Measurements from ENCODE around the gene TDRD9.

The TDRD9 gene

DNA sequence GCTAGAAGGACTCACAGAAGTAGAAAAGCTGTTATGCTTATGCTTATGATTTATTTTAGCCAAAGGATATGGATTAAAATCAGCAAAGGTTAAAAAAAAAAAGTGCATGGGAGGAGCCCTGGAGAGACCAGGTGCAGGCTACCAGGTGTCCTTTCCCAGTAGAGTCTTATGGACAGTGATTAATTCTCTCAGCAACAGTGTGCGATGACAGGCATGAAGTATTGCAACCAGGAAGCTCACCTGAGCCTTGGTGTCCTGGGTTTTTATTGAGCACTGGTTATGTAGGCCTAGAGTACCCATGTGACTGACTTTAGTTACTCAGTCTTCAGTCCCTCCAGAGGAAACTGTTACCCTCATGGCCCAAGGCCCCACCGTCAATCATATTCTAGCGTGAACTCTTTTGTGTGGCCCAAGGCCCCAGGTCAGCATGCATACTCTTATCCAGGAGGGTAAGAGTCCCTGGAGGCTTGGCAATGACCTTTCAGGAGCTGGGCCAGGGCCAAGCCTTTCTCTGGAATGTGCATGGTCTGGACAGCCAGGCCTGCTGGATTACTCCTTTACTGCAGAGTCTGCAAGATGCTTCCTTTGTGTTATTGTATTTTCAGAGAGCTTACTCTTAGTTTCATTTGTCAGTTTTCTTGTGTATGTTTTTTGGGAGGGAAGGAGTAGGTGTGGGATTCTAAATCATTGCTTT, 83.7 kb downstream of the TDRD9 start:
- Histone ChIP-seq H3K9ac (ENCODE audit: low read length in 2 of 2) (no peak overlapping the region), H3K9me3 (ENCODE audit: control insufficient read depth in 2 of 2, low read length in 2 of 2) (no peaks in the 10 kb centered on the region), H3K27ac (ENCODE audit: low read length) (no peak overlapping the region), H3K4me3 (ENCODE audit: low read length in 2 of 2) (no peak overlapping the region), H3K36me3 (ENCODE audit: control insufficient read depth in 2 of 2, insufficient read depth in 2 of 2, low read length in 2 of 2) (no peaks in the 10 kb centered on the region), H3K27me3 (ENCODE audit: control insufficient read depth in 1 of 2, insufficient read depth in 2 of 2, low read length in 2 of 2) (no peaks in the 10 kb centered on the region), H3K4me1 (ENCODE audit: control insufficient read depth, insufficient read depth, low read length) (no peaks in the 10 kb centered on the region)

DNA sequence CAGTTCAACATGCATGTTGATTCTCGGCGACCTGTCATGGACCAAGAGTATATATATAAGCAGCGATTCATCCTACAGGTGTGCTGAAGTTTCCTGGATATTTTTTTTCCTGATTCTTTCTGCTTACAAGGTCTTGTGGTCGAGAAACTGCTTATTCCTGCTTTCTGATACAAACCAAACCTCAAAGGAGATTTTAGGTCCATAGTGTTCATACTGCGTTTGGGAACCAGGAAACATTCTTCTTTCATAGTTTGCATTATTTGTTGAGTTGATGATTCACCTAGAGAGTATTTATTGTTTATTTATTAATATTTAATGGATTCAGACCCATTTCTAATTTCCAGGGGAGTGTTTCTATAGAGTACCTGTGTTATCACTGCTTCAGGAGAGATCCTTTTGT, 86.5 kb downstream of the TDRD9 start:
- H3K4me3 ChIP-seq (ENCODE audit: low read length in 2 of 2): no peak overlapping the region
- H3K36me3 ChIP-seq (ENCODE audit: control insufficient read depth in 2 of 2, insufficient read depth in 2 of 2, low read length in 2 of 2): no peaks in the 10 kb centered on the region
- H3K27ac ChIP-seq (ENCODE audit: low read length): no peak overlapping the region
- H3K9ac ChIP-seq (ENCODE audit: low read length in 2 of 2): no peak overlapping the region
- H3K27me3 ChIP-seq (ENCODE audit: control insufficient read depth in 1 of 2, insufficient read depth in 2 of 2, low read length in 2 of 2): peaks cover 0 to 4% of the 10 kb centered on the region in 2 donors
- H3K9me3 ChIP-seq (ENCODE audit: control insufficient read depth in 2 of 2, low read length in 2 of 2): no peaks in the 10 kb centered on the region
- H3K4me1 ChIP-seq (ENCODE audit: control insufficient read depth, insufficient read depth, low read length): no peaks in the 10 kb centered on the region

DNA sequence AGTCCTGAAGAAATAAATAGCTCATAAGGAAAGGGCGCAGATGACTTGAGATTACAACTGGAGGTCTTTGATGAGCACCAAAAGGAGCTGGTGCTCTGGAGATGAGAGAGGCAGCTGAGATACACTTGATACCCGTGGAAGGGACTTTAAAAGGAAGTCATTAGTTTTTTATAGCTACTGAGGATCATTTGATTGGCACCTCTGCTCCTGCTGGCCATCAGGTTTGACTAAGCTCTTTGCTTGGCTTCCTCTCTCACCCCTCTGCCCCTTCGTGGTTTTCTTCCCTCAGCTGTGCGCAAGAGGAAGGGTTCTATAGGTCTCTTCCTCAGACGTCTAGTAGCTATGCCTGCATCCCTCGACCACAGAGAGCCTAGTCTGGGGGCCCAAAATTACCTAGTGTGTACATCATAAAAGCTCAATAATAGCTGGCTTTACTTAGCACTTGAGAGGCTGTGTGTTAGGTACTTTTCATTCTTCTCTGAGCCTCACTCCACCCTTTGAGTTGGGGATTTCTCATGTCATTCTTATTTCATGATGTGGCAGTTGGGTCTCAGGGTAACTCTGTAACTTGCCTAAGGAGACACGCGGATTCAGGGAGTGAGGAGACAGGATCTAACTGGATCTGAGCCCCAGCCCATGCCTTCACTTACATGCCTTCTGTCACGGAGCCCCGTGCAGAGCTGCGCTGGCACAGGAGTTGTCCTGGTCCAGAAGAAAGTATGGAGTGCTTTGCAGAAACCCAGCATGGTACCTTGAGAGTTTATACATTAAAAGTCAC, 88.8 kb downstream of the TDRD9 start:
- Histone ChIP-seq H3K27me3 (ENCODE audit: control insufficient read depth in 1 of 2, insufficient read depth in 2 of 2, low read length in 2 of 2) (peaks cover 0 to 9% of the 10 kb centered on the region in 2 donors), H3K9ac (ENCODE audit: low read length in 2 of 2) (no peak overlapping the region), H3K27ac (ENCODE audit: low read length) (no peak overlapping the region), H3K9me3 (ENCODE audit: control insufficient read depth in 2 of 2, low read length in 2 of 2) (no peaks in the 10 kb centered on the region), H3K4me3 (ENCODE audit: low read length in 2 of 2) (no peak overlapping the region), H3K36me3 (ENCODE audit: control insufficient read depth in 2 of 2, insufficient read depth in 2 of 2, low read length in 2 of 2) (no peaks in the 10 kb centered on the region), H3K4me1 (ENCODE audit: control insufficient read depth, insufficient read depth, low read length) (no peaks in the 10 kb centered on the region)

DNA sequence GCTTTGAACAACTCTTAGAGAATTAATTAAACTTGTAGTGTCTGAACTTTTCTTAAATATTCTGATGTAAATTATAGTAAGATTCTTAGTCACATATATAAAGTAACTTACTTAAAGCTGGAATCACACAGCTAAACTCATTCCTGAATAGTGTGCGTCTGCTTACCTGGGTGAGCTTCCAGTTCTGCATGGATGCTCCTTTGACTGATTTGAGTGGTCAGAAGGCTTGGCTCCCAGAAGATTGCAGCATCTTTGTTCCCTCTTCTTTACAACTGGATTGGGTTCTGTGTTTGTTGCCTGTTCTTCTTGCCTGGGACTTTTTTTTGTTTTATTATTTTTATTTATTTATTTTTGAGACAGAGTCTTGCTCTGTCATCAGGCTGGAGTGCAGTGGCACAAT, 90.8 kb downstream of the TDRD9 start:
- H3K9me3 ChIP-seq (ENCODE audit: control insufficient read depth in 2 of 2, low read length in 2 of 2): no peaks in the 10 kb centered on the region
- no peak overlapping the region for H3K4me3 ChIP-seq (ENCODE audit: low read length in 2 of 2)
- no peaks in the 10 kb centered on the region for H3K36me3 ChIP-seq (ENCODE audit: control insufficient read depth in 2 of 2, insufficient read depth in 2 of 2, low read length in 2 of 2)
- H3K27ac ChIP-seq (ENCODE audit: low read length): no peak overlapping the region
- H3K4me1 ChIP-seq (ENCODE audit: control insufficient read depth, insufficient read depth, low read length): no peaks in the 10 kb centered on the region
- H3K9ac ChIP-seq (ENCODE audit: low read length in 2 of 2): no peak overlapping the region
- H3K27me3 ChIP-seq (ENCODE audit: control insufficient read depth in 1 of 2, insufficient read depth in 2 of 2, low read length in 2 of 2): peaks cover 4 to 9% of the 10 kb centered on the region in 2 donors

DNA sequence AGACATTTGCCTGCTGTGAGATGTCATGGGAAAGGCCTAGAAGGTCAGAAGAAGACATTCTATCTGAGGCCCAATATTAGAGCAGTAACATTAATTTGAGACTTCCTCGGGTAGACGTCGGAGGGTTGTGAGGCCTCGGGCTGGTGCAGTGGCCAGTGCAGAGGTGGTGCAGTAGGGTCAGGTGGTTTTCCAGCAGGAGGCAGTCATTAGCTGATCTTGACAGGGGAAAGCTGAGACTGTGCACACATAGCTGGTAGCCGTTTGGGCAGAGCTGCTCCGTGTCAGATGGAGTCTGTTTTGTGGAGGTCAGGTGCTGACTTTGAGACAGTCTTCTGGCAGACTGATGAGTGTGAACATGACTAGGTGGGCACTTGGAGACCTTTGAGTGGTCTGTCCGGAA, 91.5 kb downstream of the TDRD9 start:
- Histone ChIP-seq H3K4me3 (ENCODE audit: low read length in 2 of 2) (no peak overlapping the region), H3K9me3 (ENCODE audit: control insufficient read depth in 2 of 2, low read length in 2 of 2) (no peaks in the 10 kb centered on the region), H3K27ac (ENCODE audit: low read length) (no peak overlapping the region), H3K36me3 (ENCODE audit: control insufficient read depth in 2 of 2, insufficient read depth in 2 of 2, low read length in 2 of 2) (no peaks in the 10 kb centered on the region), H3K27me3 (ENCODE audit: control insufficient read depth in 1 of 2, insufficient read depth in 2 of 2, low read length in 2 of 2) (peaks cover 4 to 9% of the 10 kb centered on the region in 2 donors), H3K9ac (ENCODE audit: low read length in 2 of 2) (no peak overlapping the region), H3K4me1 (ENCODE audit: control insufficient read depth, insufficient read depth, low read length) (no peaks in the 10 kb centered on the region)

DNA sequence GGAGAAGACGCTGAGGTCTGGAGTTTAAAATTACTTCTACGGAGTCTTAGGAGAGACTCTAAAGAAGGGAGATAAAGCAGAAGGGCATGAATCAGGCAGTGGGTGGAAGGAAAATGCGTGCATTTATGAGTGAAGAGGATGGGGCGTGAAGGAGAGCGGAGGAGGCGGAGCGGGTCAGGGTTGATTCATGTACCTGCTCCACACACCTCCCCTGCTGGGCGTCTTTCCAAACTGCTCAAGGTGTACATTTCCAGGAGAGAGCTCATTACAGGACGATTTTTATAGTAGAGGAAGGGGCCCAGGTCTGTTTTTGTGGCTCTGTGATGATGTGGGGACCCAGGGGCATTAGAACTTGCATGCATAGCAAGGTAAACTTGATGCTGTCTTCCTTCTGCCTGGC, 92.2 kb downstream of the TDRD9 start:
- H3K27ac ChIP-seq (ENCODE audit: low read length): no peak overlapping the region
- no peaks in the 10 kb centered on the region for H3K9me3 ChIP-seq (ENCODE audit: control insufficient read depth in 2 of 2, low read length in 2 of 2)
- H3K36me3 ChIP-seq (ENCODE audit: control insufficient read depth in 2 of 2, insufficient read depth in 2 of 2, low read length in 2 of 2): no peaks in the 10 kb centered on the region
- H3K4me3 ChIP-seq (ENCODE audit: low read length in 2 of 2): no peak overlapping the region
- H3K9ac ChIP-seq (ENCODE audit: low read length in 2 of 2): no peak overlapping the region
- peaks cover 4 to 9% of the 10 kb centered on the region in 2 donors for H3K27me3 ChIP-seq (ENCODE audit: control insufficient read depth in 1 of 2, insufficient read depth in 2 of 2, low read length in 2 of 2)
- H3K4me1 ChIP-seq (ENCODE audit: control insufficient read depth, insufficient read depth, low read length): no peaks in the 10 kb centered on the region

DNA sequence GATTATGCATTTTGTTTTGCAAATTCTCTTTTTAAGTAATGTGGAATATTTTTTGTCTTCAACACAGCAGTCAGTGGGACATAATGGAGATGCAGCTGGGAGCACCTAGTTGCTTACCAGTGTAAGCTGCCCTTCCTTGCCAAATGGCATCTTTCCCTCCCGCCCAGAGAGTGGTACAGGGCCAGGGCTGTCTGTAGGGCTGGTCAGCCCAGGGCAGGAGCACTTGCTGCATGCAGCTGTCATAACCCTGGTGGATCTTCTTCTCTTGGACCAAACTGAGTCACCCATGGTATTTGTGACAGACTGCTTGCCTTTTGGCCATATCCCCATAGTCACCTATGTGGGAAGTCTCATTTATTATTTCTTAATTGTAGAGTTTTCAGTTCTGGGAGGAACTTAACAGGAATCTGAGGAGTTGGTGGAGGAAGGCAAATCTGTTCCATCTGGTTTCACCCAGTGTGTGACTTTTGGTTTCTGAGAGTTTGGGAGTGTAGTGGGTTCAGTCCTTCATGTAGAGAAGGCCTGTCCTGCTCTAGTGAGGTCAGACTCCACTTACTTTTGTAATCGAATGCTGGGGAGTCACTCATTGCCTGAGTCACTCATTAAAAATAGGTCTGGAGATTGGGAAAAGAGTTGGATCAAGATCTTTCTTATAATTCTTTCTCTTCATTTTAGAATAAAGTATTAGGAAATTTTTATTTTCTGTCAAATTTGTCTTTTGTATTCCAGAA, 95.2 kb downstream of the TDRD9 start:
- H3K27me3 ChIP-seq (ENCODE audit: control insufficient read depth in 1 of 2, insufficient read depth in 2 of 2, low read length in 2 of 2): peaks cover 4 to 5% of the 10 kb centered on the region in 2 donors
- no peak overlapping the region for H3K27ac ChIP-seq (ENCODE audit: low read length)
- no peaks in the 10 kb centered on the region for H3K4me1 ChIP-seq (ENCODE audit: control insufficient read depth, insufficient read depth, low read length)
- no peak overlapping the region for H3K4me3 ChIP-seq (ENCODE audit: low read length in 2 of 2)
- H3K36me3 ChIP-seq (ENCODE audit: control insufficient read depth in 2 of 2, insufficient read depth in 2 of 2, low read length in 2 of 2): no peaks in the 10 kb centered on the region
- no peak overlapping the region for H3K9ac ChIP-seq (ENCODE audit: low read length in 2 of 2)
- no peaks in the 10 kb centered on the region for H3K9me3 ChIP-seq (ENCODE audit: control insufficient read depth in 2 of 2, low read length in 2 of 2)

DNA sequence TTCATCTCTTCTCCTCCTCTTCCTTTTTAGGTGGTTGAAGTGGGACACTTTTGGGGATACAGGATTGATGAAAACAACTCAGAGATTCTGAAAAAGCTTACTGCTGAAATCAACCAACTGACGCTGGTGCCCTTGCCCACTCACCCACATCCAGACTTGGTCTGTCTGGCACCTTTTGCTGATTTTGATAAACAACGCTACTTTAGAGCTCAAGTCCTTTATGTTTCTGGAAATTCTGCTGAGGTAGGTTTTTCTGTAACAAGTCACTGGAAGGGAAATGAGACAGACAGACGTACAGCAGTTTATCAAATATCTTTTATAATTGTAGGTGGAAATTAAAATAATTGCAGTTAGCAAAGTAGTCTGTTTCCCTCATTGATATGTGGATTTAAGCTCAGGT, 97.3 kb downstream of the TDRD9 start:
- Histone ChIP-seq H3K9me3 (ENCODE audit: control insufficient read depth in 2 of 2, low read length in 2 of 2) (no peaks in the 10 kb centered on the region), H3K4me1 (ENCODE audit: control insufficient read depth, insufficient read depth, low read length) (no peaks in the 10 kb centered on the region), H3K36me3 (ENCODE audit: control insufficient read depth in 2 of 2, insufficient read depth in 2 of 2, low read length in 2 of 2) (no peaks in the 10 kb centered on the region), H3K27ac (ENCODE audit: low read length) (no peak overlapping the region), H3K27me3 (ENCODE audit: control insufficient read depth in 1 of 2, insufficient read depth in 2 of 2, low read length in 2 of 2) (peaks cover 0 to 4% of the 10 kb centered on the region in 2 donors), H3K4me3 (ENCODE audit: low read length in 2 of 2) (no peak overlapping the region), H3K9ac (ENCODE audit: low read length in 2 of 2) (no peak overlapping the region)

DNA sequence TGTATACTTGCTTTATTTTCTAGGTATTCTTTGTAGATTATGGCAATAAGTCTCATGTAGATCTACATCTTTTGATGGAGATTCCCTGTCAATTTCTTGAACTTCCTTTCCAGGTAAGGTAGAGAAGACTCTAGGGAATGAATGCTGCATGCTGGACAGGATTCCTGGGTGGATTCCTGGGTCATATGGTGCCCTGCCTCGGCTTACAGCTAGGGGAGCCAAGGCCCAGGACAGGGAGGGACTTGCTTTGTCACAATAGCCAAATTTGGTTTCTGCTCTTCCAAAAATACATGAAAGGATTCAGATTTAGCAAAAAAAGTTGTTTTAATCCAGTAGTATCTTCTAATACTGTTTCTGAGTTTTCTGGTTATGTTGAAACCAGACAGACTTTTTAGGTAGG, 97.8 kb downstream of the TDRD9 start:
- Histone ChIP-seq H3K9ac (ENCODE audit: low read length in 2 of 2) (no peak overlapping the region), H3K36me3 (ENCODE audit: control insufficient read depth in 2 of 2, insufficient read depth in 2 of 2, low read length in 2 of 2) (no peaks in the 10 kb centered on the region), H3K27ac (ENCODE audit: low read length) (no peak overlapping the region), H3K9me3 (ENCODE audit: control insufficient read depth in 2 of 2, low read length in 2 of 2) (no peaks in the 10 kb centered on the region), H3K4me3 (ENCODE audit: low read length in 2 of 2) (no peak overlapping the region), H3K27me3 (ENCODE audit: control insufficient read depth in 1 of 2, insufficient read depth in 2 of 2, low read length in 2 of 2) (peaks cover 0 to 4% of the 10 kb centered on the region in 2 donors), H3K4me1 (ENCODE audit: control insufficient read depth, insufficient read depth, low read length) (no peaks in the 10 kb centered on the region)

DNA sequence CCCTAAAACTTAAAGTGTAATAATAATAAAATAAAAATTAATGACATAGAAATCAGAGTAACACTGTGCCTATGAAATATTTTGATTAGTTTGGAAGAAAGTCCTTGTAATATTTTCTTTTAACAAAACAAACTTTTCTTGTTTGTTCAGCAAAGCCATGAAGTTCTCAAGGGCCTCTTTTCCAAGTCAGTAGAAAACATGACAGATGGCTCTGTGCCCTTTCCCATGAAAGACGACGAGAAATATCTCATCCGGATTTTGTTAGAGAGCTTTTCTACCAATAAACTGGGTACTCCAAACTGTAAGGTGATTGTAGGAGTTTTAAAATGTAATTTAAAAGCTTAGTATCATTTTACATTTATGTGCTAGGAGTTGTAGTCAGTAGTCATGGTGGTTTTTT, 102.7 kb downstream of the TDRD9 start:
- H3K9me3 ChIP-seq (ENCODE audit: control insufficient read depth in 2 of 2, low read length in 2 of 2): no peaks in the 10 kb centered on the region
- no peak overlapping the region for H3K4me3 ChIP-seq (ENCODE audit: low read length in 2 of 2)
- H3K36me3 ChIP-seq (ENCODE audit: control insufficient read depth in 2 of 2, insufficient read depth in 2 of 2, low read length in 2 of 2): no peaks in the 10 kb centered on the region
- H3K9ac ChIP-seq (ENCODE audit: low read length in 2 of 2): no peak overlapping the region
- peaks cover 0 to 3% of the 10 kb centered on the region in 2 donors for H3K27me3 ChIP-seq (ENCODE audit: control insufficient read depth in 1 of 2, insufficient read depth in 2 of 2, low read length in 2 of 2)
- no peak overlapping the region for H3K27ac ChIP-seq (ENCODE audit: low read length)
- H3K4me1 ChIP-seq (ENCODE audit: control insufficient read depth, insufficient read depth, low read length): no peaks in the 10 kb centered on the region

Measured in stomach smooth muscle (tissue), 2 donors.